GM12878 (cell line): ENCODE measurements around the gene PTPRF. TPM values are rescaled to one million over a fixed set of nuclear protein-coding genes. Genes with fewer than 3 reads are reported as not detected.

Source experiments
- ATAC-seq: fragments of 200-7000 bp; cut with Tn5 transposase; 3 replicates; pipeline ENCODE4 v1.9.1; 2020; ENCODE audit warnings: mild to moderate bottlenecking, moderate library complexity
- BruUV-seq: library from RNA; stranded (reverse); fragments of 400-500 nt; replicated peaks from 2 replicates; lab custom pipeline; 2021; lab: Mats Ljungman, UMichigan
- CTCF ChIA-PET: fragments of 300-600 bp; sonication (Branson Sonifier 250); formaldehyde crosslinking; extraction: SDS; loops from one replicate; lab custom pipeline; 2021; ENCODE audit warnings: inconsistent platforms; lab: Yijun Ruan, JAX
- POLR2A ChIA-PET: fragments of 350-600 bp; formaldehyde crosslinking; extraction: SDS; loops from one replicate; lab custom pipeline; 2021; ENCODE audit warnings: inconsistent platforms; lab: Charles Lee
- RAD21 ChIA-PET: fragments of 300-600 bp; sonication (Branson Sonifier 250); formaldehyde crosslinking; loops from one replicate; lab custom pipeline; 2023; ENCODE audit warnings: antibody characterized with exemption; ENCODE audit not compliant: unreplicated experiment; lab: Charles Lee
- SMC1A ChIA-PET: fragments of 300-600 bp; sonication (Branson Sonifier 250); formaldehyde crosslinking; loops from one replicate; lab custom pipeline; 2023; ENCODE audit not compliant: unreplicated experiment, uncharacterized antibody; lab: Charles Lee
- DNase-seq: peaks from one replicate; pipeline ENCODE4 v3.0.0-alpha.2; 2011; ENCODE audit warnings: low read depth, low spot score
- FAIRE-seq: peaks from 3 replicates; lab custom pipeline; 2011; peaks lifted over from hg19 to GRCh38; lab: Jason Lieb, UNC
- H2AFZ ChIP-seq: 2 replicates; pipeline ENCODE4 v1.6.0; 2011; ENCODE audit warnings: low read depth, low read length, control low read depth; ENCODE audit not compliant: control insufficient read depth
- H3K27ac ChIP-seq: 2 replicates; pipeline ENCODE4 v1.5.1; 2011; ENCODE audit warnings: control low read depth; ENCODE audit not compliant: control insufficient read depth, insufficient read depth
- H3K27me3 ChIP-seq, 2 experiments: replicated peaks in 1 of 2; 2 replicates each; pipeline versions ENCODE4 v1.6.0 to v1.6.1; 2011; ENCODE audit warnings: low read length in 1 of 2; ENCODE audit not compliant: control insufficient read depth in 2 of 2, insufficient read depth in 2 of 2
- H3K36me3 ChIP-seq, 2 experiments: 2 replicates each; pipeline ENCODE4 v1.5.1; 2011; ENCODE audit warnings: low read length in 1 of 2; ENCODE audit not compliant: control insufficient read depth in 2 of 2, insufficient read depth in 2 of 2
- H3K4me1 ChIP-seq: 2 replicates; pipeline ENCODE4 v1.6.1; 2011; ENCODE audit warnings: mild to moderate bottlenecking, low read length, moderate library complexity, mixed read lengths; ENCODE audit not compliant: control insufficient read depth, insufficient read depth
- H3K4me2 ChIP-seq: 2 replicates; pipeline ENCODE4 v1.6.0; 2011; ENCODE audit warnings: control low read depth; ENCODE audit not compliant: control insufficient read depth, insufficient read depth
- H3K4me3 ChIP-seq: fragments of 200-600 bp; sonication (generic); 2 replicates; pipeline ENCODE4 v1.5.1; 2016
- H3K79me2 ChIP-seq: 2 replicates; pipeline ENCODE4 v1.6.0; 2011; ENCODE audit warnings: low read length; ENCODE audit not compliant: control insufficient read depth, insufficient read depth
- H3K9ac ChIP-seq: 2 replicates; pipeline ENCODE4 v1.8.0; 2011; ENCODE audit warnings: low read length, control low read depth, mixed read lengths; ENCODE audit not compliant: control insufficient read depth, insufficient read depth
- H3K9me3 ChIP-seq: replicated peaks from 3 replicates; pipeline ENCODE4 v1.5.1; 2011; ENCODE audit warnings: mild to moderate bottlenecking, low read length; ENCODE audit not compliant: control insufficient read depth, insufficient read depth
- H4K20me1 ChIP-seq: 2 replicates; pipeline ENCODE4 v1.6.0; 2011; ENCODE audit not compliant: control insufficient read depth, insufficient read depth
- CTCF ChIP-seq, 3 experiments: IDR thresholded peaks in 2 of 3; conservative IDR thresholded peaks in 1 of 3; 2 replicates each; pipeline ENCODE4 v1.5.1; 2011; ENCODE audit warnings: low read depth in 3 of 3, low read length in 3 of 3, mild to moderate bottlenecking in 3 of 3, control low read depth in 2 of 3, moderate library complexity in 2 of 3, inconsistent platforms in 1 of 3, mixed read lengths in 1 of 3; ENCODE audit not compliant: control insufficient read depth in 2 of 3, insufficient read depth in 1 of 3; ENCODE audit errors: extremely low read depth in 1 of 3
- EGR1 ChIP-seq, 2 experiments: IDR thresholded peaks; 1 replicate in 1 of 2; 2 replicates in 1 of 2; pipeline ENCODE4 v1.6.1; 2011 to 2012; ENCODE audit warnings: low read depth in 2 of 2, low read length in 2 of 2, borderline replicate concordance in 1 of 2, mild to moderate bottlenecking in 1 of 2, moderate library complexity in 1 of 2
- FOXK2 ChIP-seq: fragments of 450-650 bp; IDR thresholded peaks from 2 replicates; pipeline ENCODE4 v1.6.1; 2017; ENCODE audit warnings: mild to moderate bottlenecking, moderate library complexity
- IRF4 ChIP-seq: IDR thresholded peaks from 2 replicates; pipeline ENCODE4 v1.6.1; 2011; ENCODE audit warnings: low read depth, low read length
- MYB ChIP-seq: fragments of 150-350 bp; IDR thresholded peaks from 2 replicates; pipeline ENCODE4 v1.6.1; 2014; ENCODE audit warnings: mild to moderate bottlenecking, low read depth, low read length, borderline replicate concordance
- RAD21 ChIP-seq: IDR thresholded peaks from 2 replicates; pipeline ENCODE4 v1.6.1; 2011; ENCODE audit warnings: mild to moderate bottlenecking, low read depth, low read length, moderate library complexity; ENCODE audit not compliant: insufficient read depth
- RELB ChIP-seq: fragments of 450-650 bp; IDR thresholded peaks from 2 replicates; pipeline ENCODE4 v1.6.1; 2017; ENCODE audit warnings: low read depth, mild to moderate bottlenecking, moderate library complexity
- SIN3A ChIP-seq: IDR thresholded peaks from 2 replicates; pipeline ENCODE4 v1.6.1; 2012; ENCODE audit warnings: low read depth, low read length, improper control_type of control experiment
- SKIL ChIP-seq: fragments of 450-650 bp; IDR thresholded peaks from 2 replicates; pipeline ENCODE4 v1.6.1; 2017; ENCODE audit warnings: mild to moderate bottlenecking, low read depth, inconsistent platforms; ENCODE audit not compliant: poor library complexity, severe bottlenecking
- TCF7 ChIP-seq: IDR thresholded peaks from 2 replicates; pipeline ENCODE4 v1.6.1; 2014; ENCODE audit warnings: antibody characterized with exemption, borderline replicate concordance
- WGBS: methylation state at CpG from one replicate; pipeline ENCODE4 v1.1.6; 2016; ENCODE audit warnings: low lambda C conversion rate; ENCODE audit not compliant: insufficient replicate concordance, insufficient coverage; ENCODE audit errors: missing lambda C conversion rate; 5-methylcytosine and 5-hydroxymethylcytosine counted together
- in situ Hi-C: fragments of 300-500 bp; cut with MboI; formaldehyde crosslinking; loops from 9 replicates; pipeline ENCODE4 v1.14.3; 2018; ENCODE audit warnings: mixed read lengths
- intact Hi-C: fragments of 100-400 bp; cut with micrococcal nuclease; formaldehyde crosslinking; loops from one replicate; pipeline ENCODE4 v1.14.2; 2022; ENCODE audit not compliant: unreplicated experiment
- polyA plus RNA-seq, 11 experiments: library from polyadenylated mRNA; depleted of rRNA in 4 of 11; unstranded in 6 of 11; stranded (reverse) in 5 of 11; fragments of >200 nt; fragmentation: Nextera tagmentation in 4 of 11; fragmentation: Illumina TruSeq in 1 of 11; extraction: Ambion mirVana in 4 of 11; extraction: Trizol in 1 of 11; gene quantifications; 1 replicate in 1 of 11; 2 replicates in 10 of 11; pipeline versions ENCODE4 v1.2.1 to v1.2.3, GENCODE V29; 2011 to 2016; ENCODE audit warnings: inconsistent platforms in 2 of 11, missing spikeins in 2 of 11, low read depth in 1 of 11
- total RNA-seq, 4 experiments: library from RNA; depleted of rRNA in 3 of 4; stranded (reverse); fragments of >200 nt in 3 of 4; fragmentation: Illumina TruSeq in 1 of 4; extraction: Trizol in 1 of 4; gene quantifications; 2 replicates each; pipeline versions ENCODE4 v1.2.1 to v1.2.3, GENCODE V29; 2013 to 2021

PTPRF gene
- total and polyA plus RNA-seq, 10 of the 15 experiments (the other 5 are each of a cell fraction or from before 2014, with no cell fraction given), result 0.04 to 2.6 (median 0.32) TPM

- no peak for FAIRE-seq
Measured at GRCh38 chr1:43584204-43584603, 53.5 kb downstream of the PTPRF start.

More at GRCh38 chr1:43584204-43584603, 53.5 kb downstream of the PTPRF start:
- ChIA-PET CTCF (interaction anchor here (0.9 kb wide), 1 partner anchor 13 kb away, joined by 4 read pairs; no protein-coding TSS in a partner anchor), RAD21 (interaction anchor here (0.6 to 0.7 kb wide), 2 partner anchors 14 to 365 kb away, joined by 3 read pairs; no protein-coding TSS in a partner anchor), POLR2A (no interaction called here), SMC1A (interaction anchor here (1.0 kb wide), 1 partner anchor 14 kb away, joined by 4 read pairs; no protein-coding TSS in a partner anchor)
- intact Hi-C loops (no loop called here), in situ Hi-C loops (no loop called here)
- no peaks in the 10 kb centered on the region for H3K9me3 ChIP-seq
- H4K20me1 ChIP-seq, result no peaks in the 10 kb centered on the region
- H3K4me2 ChIP-seq, result no peak overlapping the region
- DNase-seq, result no peak
- no peak overlapping the region for H3K4me3 ChIP-seq
- H3K4me1 ChIP-seq, result peaks cover 9% of the 10 kb centered on the region
- no peaks in the 10 kb centered on the region for H3K79me2 ChIP-seq
- no peak overlapping the region for H2AFZ ChIP-seq
- 26% methylated on average over 8 of the region's 8 CpGs for WGBS
- ATAC-seq, result no peak
- no peaks in the 10 kb centered on the region for H3K27me3 ChIP-seq
- H3K9ac ChIP-seq, result no peak overlapping the region
- H3K36me3 ChIP-seq, result no peaks in the 10 kb centered on the region
- no peak for TF ChIP-seq RELB
- no peak for TF ChIP-seq CTCF (IDR thresholded peaks at IDR 0.05 in 2 of 3, conservative IDR thresholded peaks at IDR 0.05 in 1 of 3; ENCODE audit: control insufficient read depth in 2 of 3, extremely low read depth in 1 of 3, insufficient read depth in 1 of 3, low read depth in 3 of 3, low read length in 3 of 3)
- no peak for TF ChIP-seq IRF4
- TF ChIP-seq EGR1 (IDR thresholded peaks at IDR 0.05; ENCODE audit: borderline replicate concordance in 1 of 2, low read depth in 2 of 2, low read length in 2 of 2), result no peak
- no peak for TF ChIP-seq MYB
- TF ChIP-seq TCF7, result no peak
- TF ChIP-seq SKIL, result no peak
- TF ChIP-seq FOXK2, result no peak
- no peak for TF ChIP-seq SIN3A
- TF ChIP-seq RAD21, result no peak
- BruUV-seq, result no TSS peak
- H3K27ac ChIP-seq, result no peak overlapping the region
